Erythroblast (primary cell): ENCODE data around the gene SLC9C1.

ENCODE experiments used
- DNase-seq, 2 experiments: peaks; one replicate each; lab custom pipeline; 2025; lab: John Stamatoyannopoulos, UW
- GATA1 ChIP-seq: IDR thresholded peaks from 2 replicates; pipeline ENCODE4 v1.6.1; 2011; ENCODE audit warnings: low read depth, mild to moderate bottlenecking, control low read depth, low read length, moderate library complexity
- POLR2A ChIP-seq: IDR thresholded peaks from 2 replicates; pipeline ENCODE4 v1.6.1; 2011; ENCODE audit warnings: mild to moderate bottlenecking, low read length

SLC9C1 gene

DNA sequence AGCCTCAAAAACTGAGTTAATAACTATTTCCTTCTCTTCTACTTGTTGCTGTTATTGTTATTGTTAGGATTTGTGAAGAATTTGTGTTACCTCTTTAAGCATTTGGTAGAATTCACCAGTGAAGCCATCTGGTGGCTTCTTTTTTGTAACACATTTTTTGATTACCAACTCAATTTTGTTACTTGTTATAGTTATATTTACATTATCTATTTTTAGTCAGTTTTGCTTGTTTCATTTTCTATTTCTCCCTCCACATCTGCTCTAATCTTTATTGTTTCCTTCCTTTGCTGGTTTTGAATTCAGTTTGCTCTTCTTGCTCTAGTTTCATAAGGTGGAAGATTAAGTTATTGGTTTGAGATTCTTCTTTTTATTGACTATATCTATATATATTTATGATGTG, 3.7 kb upstream of the SLC9C1 start:
- no peak for DNase-seq
- no peak for TF ChIP-seq GATA1
- TF ChIP-seq POLR2A = no peak

DNA sequence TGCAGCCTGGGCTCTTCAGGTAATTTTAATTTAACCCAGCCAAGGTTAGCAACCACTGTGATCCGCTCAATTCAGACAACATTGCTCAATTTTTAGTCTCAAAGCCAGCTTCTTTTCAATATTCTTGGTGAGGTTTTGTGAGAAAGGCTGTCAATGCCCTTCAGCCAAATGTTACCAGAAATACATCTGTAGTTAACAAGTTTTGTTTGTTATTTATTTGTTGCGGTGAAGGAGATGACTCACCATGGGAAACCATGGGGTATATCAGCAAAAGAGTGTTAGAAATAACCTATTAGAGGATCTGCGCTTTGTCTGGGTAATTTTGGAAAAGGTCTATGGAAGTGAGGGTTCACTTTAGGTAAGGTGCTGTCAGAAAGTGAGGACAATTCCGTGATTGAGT, 5.0 kb downstream of the SLC9C1 start:
- TF ChIP-seq POLR2A (no peak), GATA1 (no peak)
- DNase-seq = no peak

DNA sequence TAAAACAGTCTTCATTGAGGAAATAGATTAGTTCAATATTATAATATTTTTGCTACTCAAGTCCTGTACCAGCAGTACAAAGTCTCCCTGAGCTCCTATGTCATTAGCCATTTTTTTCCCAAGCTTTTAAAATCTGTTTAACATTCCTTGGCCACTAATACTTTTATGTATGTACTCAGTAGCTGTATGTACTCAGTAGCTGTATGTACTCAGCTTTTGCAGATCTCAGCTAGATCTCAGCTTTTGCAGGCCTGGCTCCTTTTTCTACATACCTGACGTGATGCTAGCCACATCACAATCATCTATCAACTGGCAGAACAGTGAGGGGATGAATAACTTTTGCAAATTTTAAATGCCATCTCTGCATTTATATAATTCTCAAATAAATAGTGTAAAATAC, 13.8 kb downstream of the SLC9C1 start:
- TF ChIP-seq POLR2A (no peak), GATA1 (no peak)
- DNase-seq = no peak

DNA sequence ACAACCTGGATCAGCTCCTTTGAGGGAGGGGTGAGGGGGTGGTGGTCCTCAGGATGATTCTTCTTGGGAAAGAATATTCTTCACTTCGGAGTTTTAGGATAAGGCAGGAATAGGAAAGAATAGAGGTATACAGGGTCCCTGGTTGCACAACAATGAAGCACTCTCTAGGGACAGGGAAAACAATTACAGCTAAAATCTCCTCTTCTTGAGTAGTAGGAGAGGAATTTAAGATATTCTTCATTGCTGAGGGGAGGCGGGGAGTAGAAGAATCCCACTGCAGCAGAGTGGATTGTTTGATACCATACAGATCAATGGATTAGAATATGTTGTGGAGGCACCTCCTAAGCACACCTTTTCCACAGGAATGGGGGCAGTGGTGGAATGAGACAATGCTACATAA, 20.5 kb downstream of the SLC9C1 start:
- DNase-seq = no peak
- no peak for TF ChIP-seq POLR2A
- no peak for TF ChIP-seq GATA1

DNA sequence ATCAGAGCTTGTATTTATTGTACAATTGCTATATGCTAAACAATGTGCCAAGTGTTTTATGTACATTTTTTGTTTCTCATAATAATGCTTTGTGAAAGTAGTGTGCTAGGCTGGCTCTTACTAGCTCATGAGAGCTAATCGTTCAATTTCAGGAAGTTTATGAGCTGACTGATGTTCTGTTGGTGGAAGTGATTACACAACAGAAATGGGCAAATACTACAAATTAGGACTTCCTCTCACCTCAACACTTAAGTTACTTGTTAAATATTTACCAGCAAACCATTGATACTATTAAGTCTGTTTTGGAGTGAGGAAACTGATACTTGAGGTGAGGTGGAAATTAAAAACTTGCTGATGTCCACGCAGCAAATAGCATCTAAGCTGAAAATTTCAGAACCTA, 32.3 kb downstream of the SLC9C1 start:
- DNase-seq = no peak
- TF ChIP-seq POLR2A = no peak
- TF ChIP-seq GATA1 = no peak

DNA sequence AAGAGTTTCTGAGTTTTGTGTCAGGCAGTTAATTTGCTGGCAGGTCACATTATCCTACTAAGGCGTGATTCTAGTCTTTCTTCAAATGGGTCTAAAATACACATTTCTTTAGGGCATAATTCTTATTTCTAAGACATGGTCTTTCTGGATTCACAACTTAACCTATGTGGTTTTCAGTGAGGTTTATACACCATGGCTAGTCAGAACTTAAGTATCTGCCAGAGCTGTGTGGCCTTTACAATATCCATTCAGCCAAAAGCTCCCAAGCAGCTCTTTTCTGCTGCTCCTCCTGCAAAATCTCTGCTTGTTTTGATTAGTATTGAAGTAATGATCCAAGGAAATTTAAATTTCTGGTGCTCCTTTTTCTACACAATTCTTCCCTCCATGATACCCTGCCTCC, 33.5 kb downstream of the SLC9C1 start:
- TF ChIP-seq GATA1 (no peak), POLR2A (no peak)
- DNase-seq = no peak

DNA sequence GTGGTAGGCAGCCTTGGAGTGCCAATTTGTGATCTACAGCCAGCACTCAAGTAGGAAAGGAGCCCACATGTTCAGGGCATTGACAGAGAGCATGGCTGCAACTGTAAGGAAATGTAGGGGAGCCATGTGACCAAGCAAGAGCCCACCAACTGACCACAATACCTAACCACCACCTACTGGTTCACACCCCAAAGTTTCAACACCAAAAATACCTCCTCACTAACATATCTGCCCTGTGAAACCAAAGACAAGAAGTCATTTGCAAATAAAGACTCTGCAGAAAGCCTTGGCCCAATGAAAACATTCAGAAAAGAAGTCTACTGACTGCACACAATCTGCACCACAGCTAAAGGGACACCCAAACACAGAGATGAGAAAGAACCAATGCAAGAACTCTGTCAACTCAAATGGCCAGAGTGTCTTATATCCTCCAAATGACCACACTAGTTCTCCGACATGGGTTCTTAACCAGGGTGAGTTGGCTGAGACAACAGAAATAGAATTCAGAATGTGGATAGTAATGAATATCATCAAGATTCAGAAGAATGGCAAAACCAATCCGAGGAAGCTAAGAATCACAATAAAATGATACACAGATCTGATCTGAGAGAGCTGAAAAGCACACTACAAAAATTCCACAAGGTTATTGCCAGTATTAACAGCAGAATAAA, 40.6 kb downstream of the SLC9C1 start:
- no peak for TF ChIP-seq POLR2A
- no peak for TF ChIP-seq GATA1
- DNase-seq = no peak

DNA sequence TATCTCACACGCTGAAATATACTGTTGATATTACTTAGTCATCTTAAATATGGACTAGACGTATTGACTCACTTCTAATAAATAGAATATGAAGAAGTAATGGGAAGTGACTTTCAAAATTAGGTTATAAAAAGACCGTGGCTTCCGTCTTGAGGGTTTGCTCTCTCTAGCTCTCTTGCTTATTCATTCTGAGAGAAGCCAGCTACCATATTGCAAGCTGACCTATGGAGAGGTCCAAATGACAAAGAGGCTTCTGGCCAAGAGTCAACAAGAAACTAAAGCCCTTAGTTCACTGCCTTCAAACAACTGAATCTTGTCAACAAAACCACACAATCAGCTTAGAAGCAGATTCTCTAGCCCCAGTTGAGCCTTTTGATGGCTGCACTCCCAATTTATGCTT, 46.1 kb downstream of the SLC9C1 start:
- no peak for TF ChIP-seq POLR2A
- TF ChIP-seq GATA1 = no peak
- no peak for DNase-seq

DNA sequence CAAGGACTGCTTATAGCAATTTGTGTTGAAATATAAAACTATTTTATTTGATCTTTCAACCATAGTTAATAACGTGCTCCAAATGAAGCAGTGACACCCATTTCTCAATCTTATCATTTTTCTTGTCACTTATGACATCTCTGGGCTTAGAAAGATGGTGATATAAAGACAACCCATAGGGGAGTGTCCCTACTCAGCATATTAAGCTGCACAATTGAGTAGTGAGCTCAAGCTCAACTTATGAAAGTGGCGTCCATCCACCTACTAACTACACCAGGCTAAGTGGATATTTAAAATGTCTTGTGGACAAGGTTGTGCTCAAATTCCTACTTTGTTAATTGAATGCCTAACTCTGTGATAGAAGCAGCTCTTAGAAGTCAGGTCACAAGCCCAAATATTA, 46.7 kb downstream of the SLC9C1 start:
- TF ChIP-seq GATA1 = no peak
- TF ChIP-seq POLR2A = no peak
- no peak for DNase-seq

DNA sequence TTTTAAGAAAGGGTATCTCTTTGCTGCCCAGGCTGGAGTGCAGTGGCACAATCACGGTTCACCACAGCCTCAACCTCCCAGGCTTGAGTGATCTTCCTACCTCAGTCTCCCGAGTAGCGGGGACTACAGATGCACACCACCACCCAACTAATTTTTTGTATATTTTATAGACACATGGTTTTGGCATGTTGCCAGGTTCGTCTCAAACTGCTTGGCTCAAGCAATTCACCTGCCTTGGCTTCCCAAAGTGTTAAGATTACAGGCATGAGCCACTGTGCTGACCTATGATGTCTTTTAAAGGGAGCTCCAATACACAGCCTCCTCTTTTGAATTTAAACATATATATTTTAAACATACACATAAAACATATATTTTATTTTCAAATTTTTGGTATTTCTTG, 60.9 kb downstream of the SLC9C1 start:
- DNase-seq = peak in 1 of 2 experiments; percentile 2
- TF ChIP-seq GATA1 = no peak
- no peak for TF ChIP-seq POLR2A

DNA sequence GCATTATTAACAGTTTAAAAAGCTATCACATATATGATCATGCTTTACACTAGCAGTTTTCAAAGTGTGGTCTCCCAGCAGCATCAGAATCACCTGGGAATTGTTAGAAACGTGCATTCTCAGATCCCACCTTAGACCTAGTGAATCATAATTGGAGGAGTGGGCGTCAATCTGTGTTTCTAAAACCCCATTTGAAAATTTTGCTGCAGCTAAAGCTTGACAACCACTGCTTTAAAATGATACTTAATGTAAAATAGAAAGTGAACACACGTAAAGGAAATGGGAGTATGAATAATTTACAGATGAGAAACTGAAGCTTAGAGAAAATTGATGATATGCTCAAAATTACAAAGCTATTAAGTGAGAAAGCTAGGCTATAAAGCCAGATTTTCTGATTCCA, 62.3 kb downstream of the SLC9C1 start:
- TF ChIP-seq GATA1 (no peak), POLR2A (no peak)

DNA sequence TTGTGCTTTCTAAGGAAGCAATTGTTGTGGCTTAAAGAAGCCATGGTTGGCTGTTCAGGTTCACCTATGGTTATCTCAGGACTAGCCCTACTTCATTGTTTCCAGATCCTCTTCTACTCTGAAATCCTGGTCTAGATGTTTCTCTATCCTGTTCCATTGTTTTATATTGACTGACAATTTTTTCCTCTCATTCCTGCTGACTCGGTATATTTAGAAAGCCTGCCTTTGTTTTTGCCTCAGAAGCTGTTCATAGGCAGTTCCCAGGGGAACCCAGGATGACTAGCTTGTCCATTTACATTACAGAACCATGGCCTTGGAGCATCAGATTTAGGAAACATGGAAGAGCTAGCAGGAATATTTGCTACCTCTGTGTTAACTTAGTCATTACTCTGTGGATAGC, 64.0 kb downstream of the SLC9C1 start:
- TF ChIP-seq POLR2A = no peak
- no peak for TF ChIP-seq GATA1
- no peak for DNase-seq

More for the DNA sequence above, 62.3 kb downstream of the SLC9C1 start:
- DNase-seq = no peak

DNA sequence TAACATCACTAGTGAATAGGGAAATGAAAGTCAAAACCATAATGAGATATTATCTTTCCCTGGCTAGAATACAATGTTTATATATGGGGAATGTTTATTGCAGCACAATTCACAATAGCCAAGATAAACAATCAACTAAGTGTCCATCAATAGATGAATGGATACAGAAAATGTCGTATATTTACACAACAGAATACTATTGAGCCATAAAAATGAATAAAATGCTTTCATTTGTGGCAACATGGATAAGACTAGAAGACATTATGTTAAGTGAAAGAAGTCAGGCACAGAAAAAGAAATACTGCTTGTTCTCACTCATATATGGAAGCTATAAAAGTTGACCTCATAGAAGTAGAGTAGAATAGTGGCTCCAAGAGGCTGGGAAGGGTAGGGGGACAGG, 65.2 kb downstream of the SLC9C1 start:
- no peak for DNase-seq

DNA sequence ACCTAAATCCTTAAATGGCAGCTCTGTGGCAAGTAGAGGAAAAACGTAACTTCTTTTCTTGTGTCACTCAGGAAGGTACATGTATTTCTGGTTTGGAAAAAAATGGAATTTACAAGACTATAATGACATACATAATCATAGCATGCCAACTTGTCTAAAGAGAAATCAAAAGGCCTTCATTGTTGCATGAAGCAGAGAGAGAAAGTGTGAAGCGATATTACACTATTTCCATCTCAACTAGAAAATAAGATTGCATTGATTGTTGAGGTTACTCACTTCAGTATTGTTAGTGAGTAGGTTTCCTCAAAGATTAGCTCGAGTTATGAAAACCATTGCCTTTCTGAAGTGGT, 93.7 kb downstream of the SLC9C1 start:
- TF ChIP-seq POLR2A (no peak), GATA1 (no peak)
- DNase-seq = no peak

More for the DNA sequence above, 65.2 kb downstream of the SLC9C1 start:
- TF ChIP-seq GATA1 (no peak), POLR2A (no peak)

DNA sequence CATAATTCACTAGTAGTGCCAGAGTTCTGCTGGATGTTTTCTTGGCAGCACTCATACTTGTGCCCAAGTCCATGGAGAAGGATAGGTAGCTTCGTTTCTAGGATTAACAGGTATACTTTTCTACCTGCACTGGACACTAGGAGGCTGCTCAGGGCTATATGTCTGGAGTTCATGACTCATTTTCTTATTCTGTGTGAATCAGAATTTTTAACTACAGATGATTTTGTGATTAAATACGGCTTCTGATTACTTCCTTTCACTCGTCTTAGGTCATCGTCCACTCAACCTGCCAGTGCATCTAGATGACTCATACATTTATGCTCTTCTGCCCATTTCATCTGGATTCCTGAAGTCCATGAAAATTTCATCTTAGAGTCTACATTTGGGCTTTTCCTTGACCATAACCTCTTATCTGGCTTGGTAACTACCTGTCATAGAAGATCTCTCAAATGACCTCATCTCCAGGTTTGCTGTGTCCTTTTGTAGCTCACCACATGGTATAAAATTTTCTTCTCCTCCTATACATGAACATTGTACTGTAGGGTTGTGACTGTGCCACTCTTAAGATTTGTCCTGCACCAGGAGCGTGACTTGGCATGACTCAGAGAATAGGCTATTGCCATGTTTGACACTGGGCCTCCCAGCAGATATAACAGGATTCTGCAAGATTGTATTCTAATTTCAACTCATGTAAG, 94.2 kb downstream of the SLC9C1 start:
- DNase-seq = no peak
- TF ChIP-seq GATA1 (no peak), POLR2A (no peak)
